HepG2 (cell line): ENCODE results near the gene GLYATL3. TPM values are rescaled to one million over a fixed set of nuclear protein-coding genes. Genes with fewer than 3 reads are reported as not detected.

ENCODE experiments used
- ATAC-seq: fragments of 200-7000 bp; cut with Tn5 transposase; 3 replicates; pipeline ENCODE4 v1.9.1; 2020; ENCODE audit warnings: mild to moderate bottlenecking, moderate library complexity
- BruUV-seq: library from RNA; stranded (reverse); fragments of 400-500 nt; replicated peaks from 2 replicates; lab custom pipeline; 2021; lab: Mats Ljungman, UMichigan
- CTCF ChIA-PET: fragments of 300-600 bp; formaldehyde crosslinking; extraction: SDS; loops from one replicate; lab custom pipeline; 2021; ENCODE audit warnings: low total read pairs, inconsistent platforms, low intra/inter-chr PET ratio; lab: Yijun Ruan, JAX
- POLR2A ChIA-PET: fragments of 350-600 bp; sonication (Branson Sonifier 250); formaldehyde crosslinking; loops from one replicate; lab custom pipeline; 2020; ENCODE audit warnings: antibody characterized with exemption, inconsistent platforms; lab: Yijun Ruan, JAX
- DNase-seq: peaks from one replicate; pipeline ENCODE4 v3.0.0-alpha.2; 2015; ENCODE audit warnings: low spot score
- FAIRE-seq: peaks from 3 replicates; lab custom pipeline; 2011; peaks lifted over from hg19 to GRCh38; lab: Jason Lieb, UNC
- H2AFZ ChIP-seq: one replicate; pipeline ENCODE4 v1.6.1; 2011; ENCODE audit warnings: low read length, inconsistent platforms
- H3K27ac ChIP-seq: fragments of 300-600 bp; 3 replicates; pipeline ENCODE4 v1.8.0; 2011; ENCODE audit warnings: mixed run types, mild to moderate bottlenecking, mixed read lengths, low read length, inconsistent platforms; ENCODE audit not compliant: insufficient read depth; ENCODE audit errors: extremely low read length
- H3K27me3 ChIP-seq, 2 experiments: fragments of 200-600 bp in 1 of 2; 2 replicates in 1 of 2; 3 replicates in 1 of 2; pipeline versions ENCODE4 v1.6.0 to v1.8.0; 2011; ENCODE audit warnings: low read length in 2 of 2, mild to moderate bottlenecking in 2 of 2, moderate library complexity in 2 of 2, inconsistent platforms in 1 of 2; ENCODE audit not compliant: insufficient read depth in 2 of 2, control insufficient read depth in 1 of 2
- H3K36me3 ChIP-seq, 2 experiments: fragments of 200-600 bp in 1 of 2; replicated peaks in 1 of 2; 2 replicates in 1 of 2; 3 replicates in 1 of 2; pipeline versions ENCODE4 v1.5.1 to v1.8.0; 2011; ENCODE audit warnings: low read length in 2 of 2, inconsistent platforms in 1 of 2; ENCODE audit not compliant: insufficient read depth in 2 of 2, control insufficient read depth in 1 of 2
- H3K4me1 ChIP-seq: 2 replicates; pipeline ENCODE4 v1.5.1; 2012; ENCODE audit warnings: low read length, inconsistent platforms; ENCODE audit not compliant: insufficient read depth
- H3K4me2 ChIP-seq: 2 replicates; pipeline ENCODE4 v1.6.0; 2011; ENCODE audit warnings: low read depth, low read length, inconsistent platforms
- H3K4me3 ChIP-seq, 3 experiments: fragments of 200-600 bp in 1 of 3; sonication (generic), shearing (Covaris generic) in 1 of 3; replicated peaks in 1 of 3; 2 replicates each; pipeline ENCODE4 v1.5.1; 2011 to 2016; ENCODE audit warnings: low read length in 3 of 3, inconsistent platforms in 2 of 3, low read depth in 2 of 3, mild to moderate bottlenecking in 2 of 3, control low read depth in 1 of 3, mixed read lengths in 1 of 3; ENCODE audit not compliant: insufficient read depth in 1 of 3
- H3K79me2 ChIP-seq: one replicate; pipeline ENCODE4 v1.6.1; 2011; ENCODE audit warnings: low read length, inconsistent platforms; ENCODE audit not compliant: insufficient read depth
- H3K9ac ChIP-seq: 2 replicates; pipeline ENCODE4 v1.6.0; 2011; ENCODE audit warnings: mild to moderate bottlenecking, low read depth, low read length, inconsistent platforms; ENCODE audit not compliant: insufficient read depth
- H3K9me3 ChIP-seq: 2 replicates; pipeline ENCODE4 v1.5.1; 2012; ENCODE audit warnings: mild to moderate bottlenecking, low read length
- H4K20me1 ChIP-seq: 2 replicates; pipeline ENCODE4 v1.6.0; 2011; ENCODE audit warnings: inconsistent platforms, mild to moderate bottlenecking, low read length, moderate library complexity; ENCODE audit not compliant: insufficient read depth
- NFIB ChIP-seq: sonication (generic); formaldehyde crosslinking; IDR thresholded peaks from 2 replicates; pipeline ENCODE4 v1.9.0; 2021; ENCODE audit warnings: missing genetic modification reagents, mild to moderate bottlenecking, borderline replicate concordance
- PAX8 ChIP-seq: sonication (generic); formaldehyde crosslinking; IDR thresholded peaks from 2 replicates; pipeline ENCODE4 v1.8.0; 2022; ENCODE audit warnings: mild to moderate bottlenecking, missing genetic modification reagents, borderline replicate concordance
- ZNF816 ChIP-seq: sonication (generic); formaldehyde crosslinking; IDR thresholded peaks from 2 replicates; pipeline ENCODE4 v1.8.0; 2022; ENCODE audit warnings: missing genetic modification reagents, mild to moderate bottlenecking, borderline replicate concordance
- WGBS: methylation state at CpG from one replicate; pipeline ENCODE4 v1.1.6; 2017; ENCODE audit warnings: low lambda C conversion rate; 5-methylcytosine and 5-hydroxymethylcytosine counted together
- in situ Hi-C: cut with HindIII; loops from 2 replicates; pipeline ENCODE4 v1.10.0; 2017; ENCODE audit warnings: low pct_unique_long_range_greater_than_20kb; ENCODE audit not compliant: extremely low pct_ligation_motif_present
- intact Hi-C: fragments of 100-400 bp; cut with micrococcal nuclease; formaldehyde crosslinking; loops from one replicate; pipeline ENCODE4 v1.10.0; 2022; ENCODE audit not compliant: unreplicated experiment
- polyA plus RNA-seq, 8 experiments: library from polyadenylated mRNA; depleted of rRNA in 3 of 8; stranded (reverse) in 7 of 8; unstranded in 1 of 8; fragments of >200 nt; fragmentation: Illumina TruSeq in 4 of 8; extraction: Trizol in 4 of 8; gene quantifications; 2 replicates each; pipeline versions ENCODE4 v1.2.1 to v1.2.3, GENCODE V29; 2011 to 2016; ENCODE audit warnings: low read depth in 4 of 8, missing spikeins in 1 of 8, mixed read lengths in 1 of 8; ENCODE audit not compliant: insufficient read depth in 1 of 8
- total RNA-seq, 5 experiments: library from RNA; depleted of rRNA; stranded (reverse); fragments of >200 nt; fragmentation: Illumina TruSeq; extraction: Trizol; gene quantifications; 2 replicates each; pipeline ENCODE4 v1.2.3, GENCODE V29; 2016; ENCODE audit warnings: low read depth in 1 of 5
- TF ChIP-seq, protein P1 (sequence below): IDR thresholded peaks from 2 replicates; pipeline ENCODE4 v1.6.1; 2016; ENCODE audit warnings: low read depth
- TF ChIP-seq, protein P2 (sequence below): sonication (generic); formaldehyde crosslinking; IDR thresholded peaks from 2 replicates; pipeline ENCODE4 v1.4.0; 2020; ENCODE audit warnings: missing genetic modification reagents
- TF ChIP-seq, protein P3 (sequence below): sonication (generic); formaldehyde crosslinking; IDR thresholded peaks from 2 replicates; pipeline ENCODE4 v1.4.0; 2020; ENCODE audit warnings: mild to moderate bottlenecking, missing genetic modification reagents

Gene GLYATL3
- total and polyA plus RNA-seq, 2 of the 13 experiments (the other 11 are each of a cell fraction or from before 2014, with no cell fraction given) = 0.05 TPM; not detected in 1

DNA sequence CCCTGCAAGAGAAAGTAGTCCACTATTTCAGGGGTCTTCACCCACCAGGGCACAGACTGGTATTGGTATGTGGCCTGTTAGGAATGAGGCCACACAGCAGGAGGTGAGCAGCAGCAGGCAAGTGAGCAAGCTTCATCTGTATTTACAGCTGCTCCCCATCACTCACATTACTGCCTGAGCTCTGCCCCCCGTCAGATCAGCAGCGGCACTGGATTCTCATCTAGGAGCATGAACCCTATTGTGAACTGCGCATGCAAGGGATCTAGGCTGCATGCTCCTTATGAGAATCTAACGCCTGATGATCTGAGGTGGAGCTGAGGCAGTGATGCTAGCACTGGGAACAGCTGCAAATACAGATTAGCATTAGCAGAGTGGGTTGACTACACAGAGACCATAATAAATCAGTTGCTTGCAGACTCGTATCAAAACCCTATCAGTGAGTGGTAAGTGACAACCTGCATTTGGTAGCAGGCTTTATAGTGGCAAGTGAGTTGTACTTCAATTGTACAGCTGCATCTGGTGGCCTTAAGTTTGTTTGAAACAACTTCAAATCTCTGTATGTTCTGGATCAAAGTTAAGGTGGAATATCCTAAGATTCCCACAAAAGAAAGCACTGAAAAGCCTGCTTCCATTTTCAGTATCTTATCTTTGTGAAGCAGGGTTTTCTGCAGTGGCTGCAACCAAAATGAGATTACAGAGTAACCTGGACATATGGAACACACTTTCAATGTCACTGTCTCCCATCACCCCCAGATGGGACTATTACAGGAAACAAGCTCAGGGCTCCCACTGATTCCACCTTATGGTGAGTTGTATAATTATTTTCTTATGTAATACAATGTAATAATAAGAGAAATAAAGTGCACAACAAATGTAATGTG, 63.5 kb downstream of the GLYATL3 start:
- 75% methylated on average over 5 of the region's 5 CpGs for WGBS
- Histone ChIP-seq H4K20me1 (no peaks in the 10 kb centered on the region), H3K9ac (no peak overlapping the region), H3K4me1 (peaks cover 20% of the 10 kb centered on the region), H3K27ac (no peak overlapping the region), H3K9me3 (no peaks in the 10 kb centered on the region), H3K4me2 (no peak overlapping the region), H2AFZ (no peak overlapping the region), H3K36me3 (no peaks in the 10 kb centered on the region), H3K27me3 (no peaks in the 10 kb centered on the region), H3K79me2 (no peaks in the 10 kb centered on the region), H3K4me3 (no peak overlapping the region)
- TF ChIP-seq NFIB (CRISPR knock-in tag) (no peak), PAX8 (CRISPR knock-in tag) (no peak), ZNF816 (CRISPR knock-in tag) (no peak)
- TF ChIP-seq, protein P1, sequence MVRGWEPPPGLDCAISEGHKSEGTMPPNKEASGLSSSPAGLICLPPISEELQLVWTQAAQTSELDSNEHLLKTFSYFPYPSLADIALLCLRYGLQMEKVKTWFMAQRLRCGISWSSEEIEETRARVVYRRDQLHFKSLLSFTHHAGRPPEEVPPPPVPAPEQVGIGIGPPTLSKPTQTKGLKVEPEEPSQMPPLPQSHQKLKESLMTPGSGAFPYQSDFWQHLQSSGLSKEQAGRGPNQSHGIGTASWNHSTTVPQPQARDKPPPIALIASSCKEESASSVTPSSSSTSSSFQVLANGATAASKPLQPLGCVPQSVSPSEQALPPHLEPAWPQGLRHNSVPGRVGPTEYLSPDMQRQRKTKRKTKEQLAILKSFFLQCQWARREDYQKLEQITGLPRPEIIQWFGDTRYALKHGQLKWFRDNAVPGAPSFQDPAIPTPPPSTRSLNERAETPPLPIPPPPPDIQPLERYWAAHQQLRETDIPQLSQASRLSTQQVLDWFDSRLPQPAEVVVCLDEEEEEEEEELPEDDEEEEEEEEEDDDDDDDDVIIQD (CRISPR knock-in tag) = no peak
- TF ChIP-seq, protein P2, sequence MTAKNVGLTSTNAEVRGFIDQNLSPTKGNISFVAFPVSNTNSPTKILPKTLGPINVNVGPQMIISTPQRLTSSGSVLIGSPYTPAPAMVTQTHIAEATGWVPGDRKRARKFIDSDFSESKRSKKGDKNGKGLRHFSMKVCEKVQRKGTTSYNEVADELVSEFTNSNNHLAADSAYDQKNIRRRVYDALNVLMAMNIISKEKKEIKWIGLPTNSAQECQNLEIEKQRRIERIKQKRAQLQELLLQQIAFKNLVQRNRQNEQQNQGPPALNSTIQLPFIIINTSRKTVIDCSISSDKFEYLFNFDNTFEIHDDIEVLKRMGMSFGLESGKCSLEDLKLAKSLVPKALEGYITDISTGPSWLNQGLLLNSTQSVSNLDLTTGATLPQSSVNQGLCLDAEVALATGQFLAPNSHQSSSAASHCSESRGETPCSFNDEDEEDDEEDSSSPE (CRISPR knock-in tag) = no peak
- TF ChIP-seq, protein P3, sequence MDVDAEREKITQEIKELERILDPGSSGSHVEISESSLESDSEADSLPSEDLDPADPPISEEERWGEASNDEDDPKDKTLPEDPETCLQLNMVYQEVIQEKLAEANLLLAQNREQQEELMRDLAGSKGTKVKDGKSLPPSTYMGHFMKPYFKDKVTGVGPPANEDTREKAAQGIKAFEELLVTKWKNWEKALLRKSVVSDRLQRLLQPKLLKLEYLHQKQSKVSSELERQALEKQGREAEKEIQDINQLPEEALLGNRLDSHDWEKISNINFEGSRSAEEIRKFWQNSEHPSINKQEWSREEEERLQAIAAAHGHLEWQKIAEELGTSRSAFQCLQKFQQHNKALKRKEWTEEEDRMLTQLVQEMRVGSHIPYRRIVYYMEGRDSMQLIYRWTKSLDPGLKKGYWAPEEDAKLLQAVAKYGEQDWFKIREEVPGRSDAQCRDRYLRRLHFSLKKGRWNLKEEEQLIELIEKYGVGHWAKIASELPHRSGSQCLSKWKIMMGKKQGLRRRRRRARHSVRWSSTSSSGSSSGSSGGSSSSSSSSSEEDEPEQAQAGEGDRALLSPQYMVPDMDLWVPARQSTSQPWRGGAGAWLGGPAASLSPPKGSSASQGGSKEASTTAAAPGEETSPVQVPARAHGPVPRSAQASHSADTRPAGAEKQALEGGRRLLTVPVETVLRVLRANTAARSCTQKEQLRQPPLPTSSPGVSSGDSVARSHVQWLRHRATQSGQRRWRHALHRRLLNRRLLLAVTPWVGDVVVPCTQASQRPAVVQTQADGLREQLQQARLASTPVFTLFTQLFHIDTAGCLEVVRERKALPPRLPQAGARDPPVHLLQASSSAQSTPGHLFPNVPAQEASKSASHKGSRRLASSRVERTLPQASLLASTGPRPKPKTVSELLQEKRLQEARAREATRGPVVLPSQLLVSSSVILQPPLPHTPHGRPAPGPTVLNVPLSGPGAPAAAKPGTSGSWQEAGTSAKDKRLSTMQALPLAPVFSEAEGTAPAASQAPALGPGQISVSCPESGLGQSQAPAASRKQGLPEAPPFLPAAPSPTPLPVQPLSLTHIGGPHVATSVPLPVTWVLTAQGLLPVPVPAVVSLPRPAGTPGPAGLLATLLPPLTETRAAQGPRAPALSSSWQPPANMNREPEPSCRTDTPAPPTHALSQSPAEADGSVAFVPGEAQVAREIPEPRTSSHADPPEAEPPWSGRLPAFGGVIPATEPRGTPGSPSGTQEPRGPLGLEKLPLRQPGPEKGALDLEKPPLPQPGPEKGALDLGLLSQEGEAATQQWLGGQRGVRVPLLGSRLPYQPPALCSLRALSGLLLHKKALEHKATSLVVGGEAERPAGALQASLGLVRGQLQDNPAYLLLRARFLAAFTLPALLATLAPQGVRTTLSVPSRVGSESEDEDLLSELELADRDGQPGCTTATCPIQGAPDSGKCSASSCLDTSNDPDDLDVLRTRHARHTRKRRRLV (CRISPR knock-in tag) = no peak
- BruUV-seq = no TSS peak
- FAIRE-seq (no peak), ATAC-seq (no peak), DNase-seq (no peak)
- POLR2A ChIA-PET = no interaction called here
- CTCF ChIA-PET = no interaction called here
- in situ Hi-C loops = no loop called here
- intact Hi-C loops = no loop called here
